ENCODE results near the gene ENPEP. TPM values are rescaled to one million over a fixed set of nuclear protein-coding genes. Genes with fewer than 3 reads are reported as not detected.

The ENPEP gene
- total RNA-seq, 1 donor from 2014 or later = 2.4 TPM

DNA sequence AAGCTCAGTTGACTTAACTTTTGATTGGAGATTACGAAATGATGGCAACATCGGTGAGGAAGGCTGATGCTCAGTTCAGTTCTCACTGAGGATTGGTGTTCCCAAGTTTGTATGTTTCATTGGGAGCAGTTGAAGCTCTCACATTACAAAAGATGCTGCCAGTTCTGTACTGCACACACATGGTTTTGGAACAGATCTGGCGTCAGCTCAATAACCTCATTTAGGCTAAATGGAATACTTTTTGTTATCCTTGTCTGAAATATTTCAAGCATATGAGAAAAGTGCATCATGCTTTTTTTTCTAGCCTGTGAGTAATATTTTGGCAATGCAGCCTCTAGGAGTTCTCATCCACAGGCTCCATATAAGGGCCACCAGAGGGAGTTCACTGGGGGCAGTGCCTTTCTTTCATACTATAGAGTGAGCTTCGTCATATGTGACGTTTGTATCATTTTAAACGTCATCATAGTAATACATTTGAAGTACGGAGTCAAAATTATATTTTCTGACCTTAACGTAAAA lies 4.1 kb downstream of the ENPEP start:
- TF ChIP-seq, protein P1, sequence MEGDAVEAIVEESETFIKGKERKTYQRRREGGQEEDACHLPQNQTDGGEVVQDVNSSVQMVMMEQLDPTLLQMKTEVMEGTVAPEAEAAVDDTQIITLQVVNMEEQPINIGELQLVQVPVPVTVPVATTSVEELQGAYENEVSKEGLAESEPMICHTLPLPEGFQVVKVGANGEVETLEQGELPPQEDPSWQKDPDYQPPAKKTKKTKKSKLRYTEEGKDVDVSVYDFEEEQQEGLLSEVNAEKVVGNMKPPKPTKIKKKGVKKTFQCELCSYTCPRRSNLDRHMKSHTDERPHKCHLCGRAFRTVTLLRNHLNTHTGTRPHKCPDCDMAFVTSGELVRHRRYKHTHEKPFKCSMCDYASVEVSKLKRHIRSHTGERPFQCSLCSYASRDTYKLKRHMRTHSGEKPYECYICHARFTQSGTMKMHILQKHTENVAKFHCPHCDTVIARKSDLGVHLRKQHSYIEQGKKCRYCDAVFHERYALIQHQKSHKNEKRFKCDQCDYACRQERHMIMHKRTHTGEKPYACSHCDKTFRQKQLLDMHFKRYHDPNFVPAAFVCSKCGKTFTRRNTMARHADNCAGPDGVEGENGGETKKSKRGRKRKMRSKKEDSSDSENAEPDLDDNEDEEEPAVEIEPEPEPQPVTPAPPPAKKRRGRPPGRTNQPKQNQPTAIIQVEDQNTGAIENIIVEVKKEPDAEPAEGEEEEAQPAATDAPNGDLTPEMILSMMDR (IDR thresholded peaks at IDR 0.05; ENCODE audit: partially characterized antibody, unreplicated experiment) = peak; percentile 16
- H3K4me3 Mint-ChIP-seq (ENCODE audit: unreplicated experiment) = no peak overlapping the region
- H3K27ac Mint-ChIP-seq (ENCODE audit: unreplicated experiment) = no peak overlapping the region
- H3K4me1 Mint-ChIP-seq (ENCODE audit: low read depth, unreplicated experiment) = no peaks in the 10 kb centered on the region
- H3K27me3 Mint-ChIP-seq (ENCODE audit: unreplicated experiment) = peaks cover 2% of the 10 kb centered on the region
- H3K36me3 Mint-ChIP-seq (ENCODE audit: unreplicated experiment) = no peaks in the 10 kb centered on the region
- DNase-seq = no peak
- peaks cover 1% of the 10 kb centered on the region for H3K9me3 Mint-ChIP-seq (ENCODE audit: unreplicated experiment)

DNA sequence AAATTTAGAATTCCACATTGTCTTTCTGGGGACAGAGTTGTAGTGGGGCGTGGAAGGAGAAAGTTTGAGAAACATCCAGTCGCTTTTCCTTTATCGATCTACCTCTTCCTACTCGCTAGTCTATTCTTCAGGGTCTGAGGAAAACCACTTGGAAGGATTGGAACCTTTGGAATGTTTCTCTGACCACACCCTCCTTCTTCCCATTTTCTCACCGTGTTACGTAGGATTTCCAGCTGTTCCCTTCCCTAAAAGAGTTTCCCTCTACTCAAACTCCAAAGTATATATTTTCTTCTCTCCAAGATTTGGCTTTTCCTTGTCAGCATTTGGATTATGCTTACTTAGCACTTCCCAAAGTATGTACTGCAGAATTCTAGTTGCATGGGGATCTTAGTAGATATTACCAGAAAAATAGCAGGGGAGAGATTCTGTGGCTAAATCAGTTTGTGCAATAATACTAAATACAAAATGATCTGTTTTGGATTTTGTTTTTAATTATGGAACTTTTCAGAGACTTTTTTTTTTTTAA lies 4.9 kb downstream of the ENPEP start:
- Mint-ChIP-seq H3K4me1 (ENCODE audit: low read depth, unreplicated experiment) (no peaks in the 10 kb centered on the region), H3K27me3 (ENCODE audit: unreplicated experiment) (peaks cover 2% of the 10 kb centered on the region), H3K27ac (ENCODE audit: unreplicated experiment) (no peak overlapping the region)

DNA sequence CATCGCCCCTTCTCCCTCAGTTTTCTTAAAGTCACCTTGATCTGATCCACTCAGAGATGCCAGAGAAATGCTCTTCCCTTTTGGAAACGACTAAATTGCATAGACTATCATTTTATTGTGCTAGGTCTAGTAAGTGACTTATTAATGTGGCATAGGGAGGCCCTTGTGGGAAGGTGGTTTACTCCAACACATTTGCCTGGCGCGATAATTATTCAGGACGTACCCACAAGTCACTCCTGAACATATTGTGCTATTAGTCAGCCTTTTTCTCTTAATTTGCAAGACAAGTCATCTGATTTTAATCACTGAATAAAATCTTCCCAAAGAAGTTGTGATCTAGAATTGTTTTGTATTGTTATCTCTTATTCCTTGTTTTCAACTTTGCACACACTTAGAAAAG lies 7.6 kb downstream of the ENPEP start:
- no peaks in the 10 kb centered on the region for H3K27me3 Mint-ChIP-seq (ENCODE audit: unreplicated experiment)
- no peaks in the 10 kb centered on the region for H3K9me3 Mint-ChIP-seq (ENCODE audit: unreplicated experiment)
- TF ChIP-seq, protein P1 (IDR thresholded peaks at IDR 0.05; ENCODE audit: partially characterized antibody, unreplicated experiment) = no peak
- H3K4me1 Mint-ChIP-seq (ENCODE audit: low read depth, unreplicated experiment) = peaks cover 16% of the 10 kb centered on the region
- no peak overlapping the region for H3K4me3 Mint-ChIP-seq (ENCODE audit: unreplicated experiment)
- no peak overlapping the region for H3K27ac Mint-ChIP-seq (ENCODE audit: unreplicated experiment)
- no peaks in the 10 kb centered on the region for H3K36me3 Mint-ChIP-seq (ENCODE audit: unreplicated experiment)
- no peak for DNase-seq

More for the DNA sequence above, 4.9 kb downstream of the ENPEP start:
- TF ChIP-seq, protein P1 (IDR thresholded peaks at IDR 0.05; ENCODE audit: partially characterized antibody, unreplicated experiment) = peak; percentile 2
- Mint-ChIP-seq H3K36me3 (ENCODE audit: unreplicated experiment) (no peaks in the 10 kb centered on the region), H3K9me3 (ENCODE audit: unreplicated experiment) (no peaks in the 10 kb centered on the region), H3K4me3 (ENCODE audit: unreplicated experiment) (no peak overlapping the region)
- DNase-seq = no peak

GRCh38 chr4:110484029-110484428 lies 8.1 kb downstream of the ENPEP start:
- TF ChIP-seq, protein P1 (IDR thresholded peaks at IDR 0.05; ENCODE audit: partially characterized antibody, unreplicated experiment) = no peak
- H3K4me1 Mint-ChIP-seq (ENCODE audit: low read depth, unreplicated experiment) = peaks cover 17% of the 10 kb centered on the region
- H3K27ac Mint-ChIP-seq (ENCODE audit: unreplicated experiment) = no peak overlapping the region
- no peak overlapping the region for H3K4me3 Mint-ChIP-seq (ENCODE audit: unreplicated experiment)
- no peaks in the 10 kb centered on the region for H3K9me3 Mint-ChIP-seq (ENCODE audit: unreplicated experiment)
- no peaks in the 10 kb centered on the region for H3K27me3 Mint-ChIP-seq (ENCODE audit: unreplicated experiment)
- no peak for DNase-seq
- H3K36me3 Mint-ChIP-seq (ENCODE audit: unreplicated experiment) = no peaks in the 10 kb centered on the region

GRCh38 chr4:110484767-110485166 lies 8.8 kb downstream of the ENPEP start:
- no peaks in the 10 kb centered on the region for H3K9me3 Mint-ChIP-seq (ENCODE audit: unreplicated experiment)
- TF ChIP-seq, protein P1 (IDR thresholded peaks at IDR 0.05; ENCODE audit: partially characterized antibody, unreplicated experiment) = no peak
- peaks cover 19% of the 10 kb centered on the region for H3K4me1 Mint-ChIP-seq (ENCODE audit: low read depth, unreplicated experiment)
- H3K27me3 Mint-ChIP-seq (ENCODE audit: unreplicated experiment) = no peaks in the 10 kb centered on the region
- no peak overlapping the region for H3K4me3 Mint-ChIP-seq (ENCODE audit: unreplicated experiment)
- no peak overlapping the region for H3K27ac Mint-ChIP-seq (ENCODE audit: unreplicated experiment)
- DNase-seq = no peak
- H3K36me3 Mint-ChIP-seq (ENCODE audit: unreplicated experiment) = no peaks in the 10 kb centered on the region

All from glutamatergic neuron (in vitro differentiated cells).